GM18520 (cell line): ENCODE results near the gene PPP1CA.

ENCODE experiments used
- ATAC-seq: cut with Tn5 transposase; IDR thresholded peaks from one replicate; pipeline ENCODE4 v1.9.1; 2021; ENCODE audit not compliant: unreplicated experiment

PPP1CA gene

GRCh38 chr11:67418476-67419281 is 17.0 kb upstream of the PPP1CA start:
- ATAC-seq = no peak

GRCh38 chr11:67417425-67417824 is 15.8 kb upstream of the PPP1CA start:
- ATAC-seq = no peak

GRCh38 chr11:67416416-67417335 is 15.0 kb upstream of the PPP1CA start:
- ATAC-seq = no peak

GRCh38 chr11:67415501-67416304 is 14.0 kb upstream of the PPP1CA start, which contains the start of gene CARNS1:
CARNS1 (plus strand) TSS chr11:67415678; CDS start chr11:67416200, 522 bp downstream.
- ATAC-seq = no peak

- no peak for ATAC-seq
Measured at GRCh38 chr11:67413266-67413849, 11.7 kb upstream of the PPP1CA start.

GRCh38 chr11:67412495-67413179 is 11.0 kb upstream of the PPP1CA start:
- no peak for ATAC-seq

GRCh38 chr11:67411785-67412152 is 10.1 kb upstream of the PPP1CA start:
- no peak for ATAC-seq

- ATAC-seq = no peak
Measured at GRCh38 chr11:67410984-67411784, 9.5 kb upstream of the PPP1CA start.

- no peak for ATAC-seq
Measured at GRCh38 chr11:67410369-67410831, 8.7 kb upstream of the PPP1CA start.

GRCh38 chr11:67409781-67410368 is 8.2 kb upstream of the PPP1CA start:
- no peak for ATAC-seq

- no peak for ATAC-seq
Measured at GRCh38 chr11:67409261-67409666, 7.6 kb upstream of the PPP1CA start.

GRCh38 chr11:67408437-67409200 is 7.0 kb upstream of the PPP1CA start:
- no peak for ATAC-seq

- no peak for ATAC-seq
Measured at GRCh38 chr11:67407688-67408163, 6.1 kb upstream of the PPP1CA start.

GRCh38 chr11:67406969-67407687 is 5.5 kb upstream of the PPP1CA start:
- ATAC-seq = no peak

GRCh38 chr11:67406420-67406968 is 4.8 kb upstream of the PPP1CA start:
- no peak for ATAC-seq

- no peak for ATAC-seq
Measured at GRCh38 chr11:67405688-67406339, 4.2 kb upstream of the PPP1CA start.

- ATAC-seq = no peak
Measured at GRCh38 chr11:67405196-67405567, 3.5 kb upstream of the PPP1CA start.
